Activated CD8-positive, alpha-beta memory T cell treated with anti-CD3 and anti-CD28 coated beads, Interleukin-2, amount 50 U/mL, for 24 hours (primary cell): ENCODE results near the gene PCDHGB6.
"Not testable (repeated sequence)": the region's sequence is repeated elsewhere in the genome, so short reads cannot be mapped to it uniquely, and the experiment has no call there.

Source experiments
- DNase-seq: peaks from one replicate; pipeline ENCODE4 v3.0.0-alpha.2; 2020; ENCODE audit errors: extremely low read depth

PCDHGB6 gene

DNA sequence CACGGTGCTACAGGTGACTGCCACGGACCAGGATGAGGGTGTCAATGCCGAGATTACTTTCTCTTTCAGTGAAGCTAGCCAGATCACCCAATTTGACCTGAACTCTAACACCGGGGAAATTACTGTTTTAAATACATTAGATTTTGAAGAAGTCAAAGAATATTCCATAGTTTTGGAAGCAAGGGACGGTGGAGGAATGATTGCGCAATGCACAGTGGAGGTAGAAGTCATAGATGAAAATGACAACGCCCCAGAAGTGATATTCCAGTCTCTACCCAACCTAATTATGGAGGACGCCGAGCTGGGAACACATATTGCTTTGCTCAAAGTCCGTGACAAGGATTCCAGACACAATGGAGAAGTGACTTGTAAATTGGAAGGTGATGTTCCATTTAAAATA lies 19.2 kb upstream of the PCDHGB6 start:
- no peak for DNase-seq

GRCh38 chr5:141389153-141390042 lies 18.4 kb upstream of the PCDHGB6 start:
- no peak for DNase-seq

- DNase-seq, result no peak
These were observed 15.2 kb upstream of the PCDHGB6 start, which contains the start of gene PCDHGA8 for GRCh38 chr5:141392429-141393198. PCDHGA8 (plus strand) TSS chr5:141392633; CDS start chr5:141392814, 181 bp downstream.

DNA sequence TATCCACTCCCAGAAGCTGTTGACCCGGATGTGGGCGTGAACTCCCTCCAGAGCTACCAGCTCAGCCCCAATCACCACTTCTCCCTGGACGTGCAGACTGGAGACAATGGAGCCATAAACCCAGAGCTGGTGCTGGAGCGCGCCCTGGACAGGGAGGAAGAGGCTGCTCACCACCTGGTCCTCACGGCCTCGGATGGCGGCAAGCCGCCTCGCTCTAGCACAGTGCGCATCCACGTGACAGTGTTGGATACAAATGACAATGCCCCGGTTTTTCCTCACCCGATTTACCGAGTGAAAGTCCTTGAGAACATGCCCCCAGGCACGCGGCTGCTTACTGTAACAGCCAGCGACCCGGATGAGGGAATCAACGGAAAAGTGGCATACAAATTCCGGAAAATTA lies 14.6 kb upstream of the PCDHGB6 start:
- no peak for DNase-seq

DNA sequence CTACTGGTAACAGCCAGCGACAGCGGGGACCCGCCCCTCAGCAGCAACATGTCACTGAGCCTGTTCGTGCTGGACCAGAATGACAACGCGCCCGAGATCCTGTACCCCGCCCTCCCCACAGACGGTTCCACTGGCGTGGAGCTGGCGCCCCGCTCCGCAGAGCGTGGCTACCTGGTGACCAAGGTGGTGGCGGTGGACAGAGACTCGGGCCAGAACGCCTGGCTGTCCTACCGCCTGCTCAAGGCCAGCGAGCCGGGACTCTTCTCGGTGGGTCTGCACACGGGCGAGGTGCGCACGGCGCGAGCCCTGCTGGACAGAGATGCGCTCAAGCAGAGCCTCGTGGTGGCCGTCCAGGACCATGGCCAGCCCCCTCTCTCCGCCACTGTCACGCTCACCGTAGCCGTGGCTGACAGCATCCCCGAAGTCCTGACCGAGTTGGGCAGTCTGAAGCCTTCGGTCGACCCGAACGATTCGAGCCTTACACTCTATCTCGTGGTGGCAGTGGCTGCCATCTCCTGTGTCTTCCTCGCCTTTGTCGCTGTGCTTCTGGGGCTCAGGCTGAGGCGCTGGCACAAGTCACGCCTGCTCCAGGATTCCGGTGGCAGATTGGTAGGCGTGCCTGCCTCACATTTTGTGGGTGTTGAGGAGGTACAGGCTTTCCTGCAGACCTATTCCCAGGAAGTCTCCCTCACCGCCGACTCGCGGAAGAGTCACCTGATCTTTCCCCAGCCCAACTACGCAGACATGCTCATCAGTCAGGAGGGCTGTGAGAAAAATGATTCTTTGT lies 13.2 kb upstream of the PCDHGB6 start:
- DNase-seq, result not testable (repeated sequence)

GRCh38 chr5:141397756-141398551 lies 9.9 kb upstream of the PCDHGB6 start, which contains the start of gene PCDHGB5:
PCDHGB5 (plus strand) TSS chr5:141397947; CDS start chr5:141398128, 181 bp downstream.
- not testable (repeated sequence) for DNase-seq

DNA sequence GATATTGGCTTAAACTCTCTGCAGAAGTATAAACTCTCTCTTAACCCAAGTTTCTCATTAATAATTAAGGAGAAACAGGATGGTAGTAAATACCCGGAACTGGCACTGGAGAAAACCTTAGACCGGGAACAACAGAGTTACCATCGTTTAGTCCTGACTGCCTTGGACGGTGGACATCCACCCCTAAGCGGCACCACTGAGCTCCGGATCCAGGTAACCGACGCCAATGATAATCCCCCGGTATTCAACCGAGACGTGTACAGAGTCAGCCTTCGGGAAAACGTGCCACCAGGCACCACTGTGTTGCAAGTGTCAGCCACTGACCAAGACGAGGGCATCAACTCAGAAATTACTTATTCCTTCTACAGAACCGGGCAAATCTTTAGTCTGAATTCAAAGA lies 9.2 kb upstream of the PCDHGB6 start:
- no peak for DNase-seq

GRCh38 chr5:141399555-141400258 lies 8.1 kb upstream of the PCDHGB6 start:
- no peak for DNase-seq

GRCh38 chr5:141402553-141403243 lies 5.1 kb upstream of the PCDHGB6 start, which contains the start of gene PCDHGA9:
PCDHGA9 (plus strand) TSS chr5:141402778; CDS start chr5:141402953, 175 bp downstream.
- DNase-seq, result no peak

DNA sequence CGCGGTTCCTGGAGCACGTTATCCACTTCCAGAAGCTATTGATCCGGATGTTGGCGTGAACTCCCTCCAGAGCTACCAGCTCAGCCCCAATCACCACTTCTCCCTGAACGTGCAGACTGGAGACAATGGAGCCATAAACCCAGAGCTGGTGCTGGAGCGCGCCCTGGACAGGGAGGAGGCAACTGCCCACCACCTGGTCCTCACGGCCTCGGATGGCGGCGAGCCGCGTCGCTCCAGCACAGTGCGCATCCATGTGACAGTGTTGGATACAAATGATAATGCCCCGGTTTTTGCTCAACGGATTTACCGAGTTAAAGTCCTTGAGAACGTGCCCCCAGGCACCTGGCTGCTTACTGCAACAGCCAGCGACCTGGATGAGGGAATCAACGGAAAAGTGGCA lies 4.4 kb upstream of the PCDHGB6 start:
- DNase-seq, result no peak

DNA sequence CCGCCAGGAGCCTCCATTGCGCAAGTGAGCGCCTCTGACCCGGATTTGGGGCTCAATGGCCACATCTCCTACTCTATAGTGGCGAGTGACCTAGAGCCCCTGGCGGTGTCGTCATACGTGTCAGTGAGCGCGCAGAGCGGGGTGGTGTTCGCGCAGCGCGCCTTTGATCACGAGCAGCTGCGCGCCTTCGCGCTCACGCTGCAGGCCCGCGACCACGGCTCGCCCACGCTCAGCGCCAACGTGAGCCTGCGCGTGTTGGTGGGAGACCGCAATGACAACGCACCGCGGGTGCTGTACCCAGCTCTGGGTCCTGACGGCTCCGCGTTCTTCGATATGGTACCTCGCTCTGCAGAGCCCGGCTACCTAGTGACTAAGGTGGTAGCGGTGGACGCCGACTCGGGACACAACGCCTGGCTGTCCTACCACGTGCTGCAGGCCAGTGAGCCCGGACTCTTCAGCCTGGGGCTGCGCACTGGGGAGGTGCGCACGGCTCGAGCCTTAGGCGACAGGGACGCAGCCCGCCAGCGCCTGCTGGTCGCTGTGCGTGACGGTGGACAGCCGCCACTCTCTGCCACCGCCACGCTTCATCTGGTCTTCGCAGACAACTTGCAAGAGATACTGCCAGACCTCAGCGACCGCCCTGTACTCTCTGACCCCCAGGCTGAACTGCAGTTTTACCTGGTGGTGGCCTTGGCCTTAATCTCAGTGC lies 1.9 kb downstream of the PCDHGB6 start:
- no peak for DNase-seq

DNA sequence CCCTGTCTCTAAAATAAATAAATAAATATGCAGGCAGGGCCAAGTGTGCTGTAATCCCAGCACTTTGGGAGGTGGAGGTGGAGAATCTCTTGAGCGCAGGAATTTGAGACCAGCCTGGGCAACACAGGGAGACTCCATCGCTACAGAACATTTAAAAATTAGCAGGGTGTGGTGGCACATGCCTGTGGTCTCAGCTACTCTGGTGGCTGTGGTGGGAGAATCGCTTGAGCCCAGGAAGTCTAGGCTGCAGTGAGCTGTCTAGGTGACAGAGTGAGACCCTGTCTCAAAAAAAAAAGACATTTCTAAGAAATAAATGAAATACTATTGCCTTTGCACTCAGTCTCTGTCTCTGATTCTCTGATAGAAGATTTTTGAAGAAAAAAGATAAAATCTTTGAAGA lies 3.8 kb downstream of the PCDHGB6 start:
- DNase-seq, result no peak

DNA sequence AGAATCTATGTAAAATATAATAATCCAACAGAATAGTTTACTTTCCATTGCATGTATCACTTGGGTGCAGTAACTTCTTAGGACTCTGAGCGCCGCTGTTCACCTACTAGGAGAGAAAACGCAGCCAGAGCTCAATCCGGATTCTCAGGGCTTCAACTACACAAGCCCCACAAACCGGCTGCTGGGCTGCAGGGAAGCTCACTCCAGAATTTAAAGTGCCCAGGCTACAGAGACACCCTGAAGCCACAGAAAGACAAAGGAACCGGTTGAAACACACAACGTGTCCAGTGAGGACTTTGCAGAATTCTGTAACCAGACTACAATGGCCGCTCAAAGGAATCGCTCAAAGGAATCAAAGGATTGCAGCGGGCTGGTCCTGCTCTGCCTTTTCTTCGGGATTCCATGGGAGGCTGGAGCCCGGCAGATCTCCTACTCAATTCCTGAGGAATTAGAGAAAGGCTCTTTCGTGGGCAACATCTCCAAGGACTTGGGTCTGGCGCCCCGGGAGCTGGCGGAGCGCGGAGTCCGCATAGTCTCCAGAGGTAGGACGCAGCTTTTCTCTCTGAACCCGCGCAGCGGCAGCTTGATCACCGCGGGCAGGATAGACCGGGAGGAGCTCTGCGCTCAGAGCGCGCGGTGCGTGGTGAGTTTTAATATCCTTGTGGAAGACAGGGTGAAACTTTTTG lies 5.2 kb downstream of the PCDHGB6 start, which contains the start of gene PCDHGA10:
Gene PCDHGA10, plus strand, starts transcription at position 134 of the 686 bp plus-strand sequence. Its CDS starts 189 bp downstream, at position 323.
- no peak for DNase-seq

- DNase-seq, result no peak
These were observed 5.8 kb downstream of the PCDHGB6 start for GRCh38 chr5:141413540-141414069.

- DNase-seq, result not testable (repeated sequence)
These were observed 6.9 kb downstream of the PCDHGB6 start for GRCh38 chr5:141414548-141415274.

GRCh38 chr5:141415275-141415618 lies 7.4 kb downstream of the PCDHGB6 start:
- DNase-seq, result not testable (repeated sequence)

GRCh38 chr5:141417494-141418172 lies 9.8 kb downstream of the PCDHGB6 start, which contains the start of gene PCDHGB7:
PCDHGB7 (plus strand) TSS chr5:141417677; CDS start chr5:141417860, 183 bp downstream.
- DNase-seq, result not testable (repeated sequence)
